ENCODE data around the gene CCP110.

Gene CCP110

GRCh38 chr16:19599968-19600716, 76.4 kb downstream of the CCP110 start:
- DNase-seq (ENCODE audit: low read depth in 1 of 2, low spot score in 1 of 2) = no peak

- DNase-seq (ENCODE audit: low read depth in 1 of 2, low spot score in 1 of 2) = no peak
Measured at GRCh38 chr16:19601083-19601976, 77.6 kb downstream of the CCP110 start.
